Progenitor cell of endocrine pancreas (in vitro differentiated cells): Measurements from ENCODE around the gene LRFN5. TPM values are rescaled to one million over a fixed set of nuclear protein-coding genes. Genes with fewer than 3 reads are reported as not detected.

ENCODE experiments used
- DNase-seq: peaks from one replicate; pipeline ENCODE4 v3.0.0; 2021; ENCODE audit warnings: low spot score; ENCODE audit not compliant: unreplicated experiment
- H3K27ac Mint-ChIP-seq: 2 replicates; pipeline ENCODE4 v1.8.0; 2021; ENCODE audit warnings: mild to moderate bottlenecking, moderate library complexity, mixed read lengths
- H3K27me3 Mint-ChIP-seq: 2 replicates; pipeline ENCODE4 v1.8.0; 2021; ENCODE audit warnings: mixed read lengths
- H3K36me3 Mint-ChIP-seq: 2 replicates; pipeline ENCODE4 v1.8.0; 2022; ENCODE audit warnings: mixed read lengths; ENCODE audit not compliant: insufficient read depth
- H3K4me1 Mint-ChIP-seq: 2 replicates; pipeline ENCODE4 v1.8.0; 2021; ENCODE audit warnings: low read depth, mixed read lengths
- H3K4me3 Mint-ChIP-seq: 2 replicates; pipeline ENCODE4 v1.8.0; 2021; ENCODE audit warnings: low read depth, mild to moderate bottlenecking, moderate library complexity, mixed read lengths
- H3K9me3 Mint-ChIP-seq: 2 replicates; pipeline ENCODE4 v1.8.0; 2021; ENCODE audit warnings: low read depth, mixed read lengths
- CTCF ChIP-seq: fragments of 200-600 bp; sonication (generic); IDR thresholded peaks from one replicate; pipeline ENCODE4 v1.5.0; 2021; ENCODE audit warnings: antibody characterized with exemption, mild to moderate bottlenecking; ENCODE audit not compliant: unreplicated experiment
- total RNA-seq: library from RNA; stranded (reverse); gene quantifications from 2 replicates; pipeline ENCODE4 v1.2.1, GENCODE V29; 2021

The LRFN5 gene
- total RNA-seq, 1 donor from 2014 or later, result 0.46 TPM

GRCh38 chr14:41606282-41606531 lies 469 bp upstream of the LRFN5 start:
- no peak for DNase-seq

GRCh38 chr14:41607304-41607775 lies 664 bp downstream of the LRFN5 start:
- Mint-ChIP-seq H3K36me3 (no peaks in the 10 kb centered on the region), H3K9me3 (no peaks in the 10 kb centered on the region), H3K27me3 (peaks cover 88% of the 10 kb centered on the region), H3K4me1 (peaks cover 34% of the 10 kb centered on the region), H3K4me3 (peak overlapping the region; percentile 76), H3K27ac (peak overlapping the region; percentile 74)
- no peak for TF ChIP-seq CTCF
- DNase-seq, result no peak

More at GRCh38 chr14:41606282-41606531, 469 bp upstream of the LRFN5 start:
- H3K27ac Mint-ChIP-seq, result peak overlapping the region; percentile 89
- H3K27me3 Mint-ChIP-seq, result peaks cover 79% of the 10 kb centered on the region
- peaks cover 34% of the 10 kb centered on the region for H3K4me1 Mint-ChIP-seq
- TF ChIP-seq CTCF, result no peak
- H3K9me3 Mint-ChIP-seq, result no peaks in the 10 kb centered on the region
- H3K4me3 Mint-ChIP-seq, result peak overlapping the region; percentile 78
- H3K36me3 Mint-ChIP-seq, result no peaks in the 10 kb centered on the region

- H3K9me3 Mint-ChIP-seq, result no peaks in the 10 kb centered on the region
- peaks cover 34% of the 10 kb centered on the region for H3K4me1 Mint-ChIP-seq
- no peaks in the 10 kb centered on the region for H3K36me3 Mint-ChIP-seq
- peaks cover 80% of the 10 kb centered on the region for H3K27me3 Mint-ChIP-seq
- DNase-seq, result peak; percentile 14
- H3K4me3 Mint-ChIP-seq, result peak overlapping the region; percentile 76
- TF ChIP-seq CTCF, result no peak
- H3K27ac Mint-ChIP-seq, result no peak overlapping the region
These were observed 1.4 kb downstream of the LRFN5 start for GRCh38 chr14:41607966-41608663.

- Mint-ChIP-seq H3K9me3 (no peaks in the 10 kb centered on the region), H3K27me3 (peaks cover 77% of the 10 kb centered on the region), H3K4me1 (peaks cover 34% of the 10 kb centered on the region), H3K36me3 (no peaks in the 10 kb centered on the region), H3K4me3 (peak overlapping the region; percentile 76), H3K27ac (no peak overlapping the region)
- DNase-seq, result no peak
- no peak for TF ChIP-seq CTCF
These were observed 2.2 kb downstream of the LRFN5 start for GRCh38 chr14:41608681-41609390.

GRCh38 chr14:41609704-41610183 lies 3.1 kb downstream of the LRFN5 start:
- Mint-ChIP-seq H3K4me1 (peaks cover 28% of the 10 kb centered on the region), H3K27me3 (peaks cover 70% of the 10 kb centered on the region), H3K27ac (no peak overlapping the region), H3K36me3 (no peaks in the 10 kb centered on the region), H3K9me3 (no peaks in the 10 kb centered on the region), H3K4me3 (peak overlapping the region; percentile 66)
- DNase-seq, result peak; percentile 37
- TF ChIP-seq CTCF, result peak; percentile 50
